IMR-90 (cell line): ENCODE measurements around the gene TELO2. TPM values are rescaled to one million over a fixed set of nuclear protein-coding genes. Genes with fewer than 3 reads are reported as not detected.
A peak's percentile ranks its signal among the peaks of the same experiment; 100 is the strongest.

Experiments
- ATAC-seq: fragments of 200-7000 bp; cut with Tn5 transposase; 2 replicates; pipeline ENCODE4 v1.9.1; 2020; ENCODE audit warnings: low read depth, mild to moderate bottlenecking, moderate library complexity
- BruUV-seq: library from RNA; stranded (reverse); fragments of 400-500 nt; replicated peaks from 2 replicates; lab custom pipeline; 2021; lab: Mats Ljungman, UMichigan
- CTCF ChIA-PET: fragments of 300-600 bp; formaldehyde crosslinking; extraction: SDS; loops from one replicate; lab custom pipeline; 2021; ENCODE audit warnings: antibody characterized with exemption; lab: Yijun Ruan, JAX
- POLR2A ChIA-PET: fragments of 300-600 bp; sonication (Branson Sonifier 250); formaldehyde crosslinking; loops from one replicate; lab custom pipeline; 2022; ENCODE audit warnings: antibody characterized with exemption; ENCODE audit not compliant: unreplicated experiment; lab: Charles Lee
- DNase-seq: peaks from one replicate; pipeline ENCODE4 v3.0.0; 2013
- H2AFZ ChIP-seq: replicated peaks from 2 replicates; pipeline ENCODE3; 2013; ENCODE audit warnings: low read length, mild to moderate bottlenecking; ENCODE audit not compliant: poor library complexity
- H2AK5ac ChIP-seq: 2 replicates; pipeline ENCODE4 v1.6.1; 2013; ENCODE audit warnings: low read depth, low read length, inconsistent platforms
- H2AK9ac ChIP-seq: replicated peaks from 2 replicates; pipeline ENCODE3; 2013; ENCODE audit warnings: mild to moderate bottlenecking, low read depth, low read length, moderate library complexity; ENCODE audit not compliant: poor library complexity
- H2BK120ac ChIP-seq: 2 replicates; pipeline ENCODE4 v1.6.1; 2013; ENCODE audit warnings: low read depth, low read length, inconsistent platforms
- H2BK15ac ChIP-seq: 3 replicates; pipeline ENCODE4 v1.6.1; 2013; ENCODE audit warnings: low read depth, low read length, inconsistent platforms
- H2BK20ac ChIP-seq: 2 replicates; pipeline ENCODE4 v1.6.1; 2013; ENCODE audit warnings: low read depth, mild to moderate bottlenecking, inconsistent platforms, low read length, moderate library complexity
- H2BK5ac ChIP-seq: 2 replicates; pipeline ENCODE4 v1.6.1; 2013; ENCODE audit warnings: mild to moderate bottlenecking, low read depth, low read length, inconsistent platforms; ENCODE audit not compliant: poor library complexity, severe bottlenecking
- H3K14ac ChIP-seq: replicated peaks from 2 replicates; pipeline ENCODE4 v1.6.1; 2013; ENCODE audit warnings: low read depth, low read length, inconsistent platforms
- H3K18ac ChIP-seq: 2 replicates; pipeline ENCODE4 v1.6.1; 2013; ENCODE audit warnings: low read depth, low read length, control low read depth
- H3K23ac ChIP-seq: 2 replicates; pipeline ENCODE4 v1.6.1; 2013; ENCODE audit warnings: low read depth, low read length, inconsistent platforms
- H3K27ac ChIP-seq: 2 replicates; pipeline ENCODE4 v1.5.1; 2013; ENCODE audit warnings: mild to moderate bottlenecking, control low read depth, low read length; ENCODE audit not compliant: insufficient read depth
- H3K27me3 ChIP-seq: 2 replicates; pipeline ENCODE4 v1.6.1; 2013; ENCODE audit warnings: low read length; ENCODE audit not compliant: control insufficient read depth, insufficient read depth
- H3K36me3 ChIP-seq: 2 replicates; pipeline ENCODE4 v1.6.1; 2013; ENCODE audit warnings: low read length, mixed read lengths; ENCODE audit not compliant: control insufficient read depth, insufficient read depth
- H3K4ac ChIP-seq: 2 replicates; pipeline ENCODE4 v1.6.1; 2013; ENCODE audit warnings: low read depth, low read length, inconsistent platforms
- H3K4me1 ChIP-seq: 2 replicates; pipeline ENCODE4 v1.6.1; 2013; ENCODE audit warnings: low read length, mixed read lengths; ENCODE audit not compliant: control insufficient read depth, insufficient read depth
- H3K4me2 ChIP-seq: 2 replicates; pipeline ENCODE4 v1.6.1; 2013; ENCODE audit warnings: low read depth, mild to moderate bottlenecking, control low read depth, low read length, moderate library complexity
- H3K4me3 ChIP-seq: 2 replicates; pipeline ENCODE4 v1.5.1; 2013; ENCODE audit warnings: low read depth, mild to moderate bottlenecking, control low read depth, low read length, moderate library complexity; ENCODE audit not compliant: insufficient read depth
- H3K56ac ChIP-seq: 2 replicates; pipeline ENCODE4 v1.6.1; 2013; ENCODE audit warnings: low read length, inconsistent platforms; ENCODE audit not compliant: insufficient read depth; ENCODE audit errors: extremely low read depth
- H3K79me1 ChIP-seq, 2 experiments: 2 replicates each; pipeline ENCODE4 v1.6.1; 2013; ENCODE audit warnings: low read length in 2 of 2, inconsistent platforms in 1 of 2, low read depth in 1 of 2
- H3K9ac ChIP-seq: 2 replicates; pipeline ENCODE4 v1.6.1; 2013; ENCODE audit warnings: low read depth, low read length, control low read depth
- H3K9me1 ChIP-seq: 2 replicates; pipeline ENCODE4 v1.6.1; 2013; ENCODE audit warnings: low read length, inconsistent platforms; ENCODE audit not compliant: insufficient read depth
- H3K9me3 ChIP-seq: 2 replicates; pipeline ENCODE4 v1.6.1; 2013; ENCODE audit warnings: low read length; ENCODE audit not compliant: control insufficient read depth, insufficient read depth
- H4K20me1 ChIP-seq: 2 replicates; pipeline ENCODE4 v1.6.1; 2013; ENCODE audit warnings: low read length, inconsistent platforms; ENCODE audit not compliant: insufficient read depth
- H4K5ac ChIP-seq: 2 replicates; pipeline ENCODE4 v1.6.1; 2013; ENCODE audit warnings: mild to moderate bottlenecking, low read depth, low read length, control low read depth
- H4K8ac ChIP-seq, 2 experiments: 2 replicates each; pipeline ENCODE4 v1.6.1; 2013; ENCODE audit warnings: low read depth in 2 of 2, low read length in 2 of 2, control low read depth in 1 of 2, inconsistent platforms in 1 of 2
- H4K91ac ChIP-seq: 2 replicates; pipeline ENCODE4 v1.6.1; 2013; ENCODE audit warnings: low read depth, low read length, inconsistent platforms; ENCODE audit not compliant: insufficient read depth
- BHLHE40 ChIP-seq: fragments of 150-350 bp; IDR thresholded peaks from 2 replicates; pipeline ENCODE4 v1.6.1; 2016; ENCODE audit warnings: mild to moderate bottlenecking, low read depth, low read length
- ELK1 ChIP-seq: fragments of 150-350 bp; IDR thresholded peaks from 2 replicates; pipeline ENCODE4 v1.6.1; 2016; ENCODE audit warnings: low read depth, mild to moderate bottlenecking, low read length, moderate library complexity, borderline replicate concordance
- FOS ChIP-seq: fragments of 150-350 bp; IDR thresholded peaks from 2 replicates; pipeline ENCODE4 v1.6.1; 2016; ENCODE audit warnings: low read depth, low read length
- MAFK ChIP-seq: IDR thresholded peaks from 2 replicates; pipeline ENCODE4 v1.6.1; 2012; ENCODE audit warnings: low read depth, low read length, improper control_type of control experiment
- MAZ ChIP-seq: IDR thresholded peaks from 2 replicates; pipeline ENCODE4 v1.6.1; 2012; ENCODE audit warnings: low read depth, mild to moderate bottlenecking, low read length, improper control_type of control experiment, moderate library complexity, borderline replicate concordance
- MXI1 ChIP-seq: IDR thresholded peaks from 2 replicates; pipeline ENCODE4 v1.6.1; 2012; ENCODE audit warnings: low read depth, mild to moderate bottlenecking, low read length, moderate library complexity, borderline replicate concordance
- NFE2L2 ChIP-seq: fragments of 150-350 bp; IDR thresholded peaks from 2 replicates; pipeline ENCODE4 v1.6.1; 2016; ENCODE audit warnings: low read depth, mild to moderate bottlenecking, low read length
- RAD21 ChIP-seq: IDR thresholded peaks from 2 replicates; pipeline ENCODE4 v1.6.1; 2012; ENCODE audit warnings: low read length, improper control_type of control experiment
- RCOR1 ChIP-seq: IDR thresholded peaks from 2 replicates; pipeline ENCODE4 v1.6.1; 2012; ENCODE audit warnings: mild to moderate bottlenecking, low read length, improper control_type of control experiment; ENCODE audit not compliant: insufficient replicate concordance
- RFX5 ChIP-seq: IDR thresholded peaks from 2 replicates; pipeline ENCODE4 v1.8.0; 2012; ENCODE audit warnings: low read depth, mild to moderate bottlenecking, low read length, moderate library complexity
- SMC3 ChIP-seq: fragments of 150-350 bp; IDR thresholded peaks from 2 replicates; pipeline ENCODE4 v1.6.1; 2016; ENCODE audit warnings: low read depth, mild to moderate bottlenecking, antibody characterized with exemption, low read length, moderate library complexity
- WGBS, 2 experiments: methylation state at CpG; one replicate each; pipeline versions ENCODE4 v1.1.5 to v1.1.7; 2013; ENCODE audit warnings: missing lambda C conversion rate in 2 of 2; ENCODE audit not compliant: insufficient read length in 1 of 2; ENCODE audit errors: extremely low coverage in 2 of 2; 5-methylcytosine and 5-hydroxymethylcytosine counted together
- dilution Hi-C: fragments of 300-500 bp; cut with HindIII; formaldehyde crosslinking; loops from one replicate; pipeline ENCODE4 v1.14.3; 2018; ENCODE audit warnings: low sequenced_read_pairs; ENCODE audit not compliant: unreplicated experiment
- in situ Hi-C: fragments of 300-500 bp; cut with MboI; formaldehyde crosslinking; loops from 3 replicates; pipeline ENCODE4 v1.14.3; 2019; ENCODE audit warnings: low sequenced_read_pairs, inconsistent platforms, mixed read lengths
- intact Hi-C: fragments of 100-400 bp; cut with micrococcal nuclease; formaldehyde crosslinking; loops from 2 replicates; pipeline ENCODE4 v1.10.0; 2022
- polyA plus RNA-seq, 3 experiments: library from polyadenylated mRNA; depleted of rRNA; stranded (reverse); fragments of >200 nt; gene quantifications; 2 replicates each; pipeline ENCODE4 v1.2.3, GENCODE V29; 2012; ENCODE audit warnings: low replicate concordance in 1 of 3
- total RNA-seq: library from RNA; depleted of rRNA; stranded (reverse); fragments of >200 nt; gene quantifications from 2 replicates; pipeline ENCODE4 v1.2.3, GENCODE V29; 2012

Gene TELO2
- total and polyA plus RNA-seq, 2 of the 4 experiments (the other 2 are of a cell fraction) = 6.6 to 26.6 TPM

DNA sequence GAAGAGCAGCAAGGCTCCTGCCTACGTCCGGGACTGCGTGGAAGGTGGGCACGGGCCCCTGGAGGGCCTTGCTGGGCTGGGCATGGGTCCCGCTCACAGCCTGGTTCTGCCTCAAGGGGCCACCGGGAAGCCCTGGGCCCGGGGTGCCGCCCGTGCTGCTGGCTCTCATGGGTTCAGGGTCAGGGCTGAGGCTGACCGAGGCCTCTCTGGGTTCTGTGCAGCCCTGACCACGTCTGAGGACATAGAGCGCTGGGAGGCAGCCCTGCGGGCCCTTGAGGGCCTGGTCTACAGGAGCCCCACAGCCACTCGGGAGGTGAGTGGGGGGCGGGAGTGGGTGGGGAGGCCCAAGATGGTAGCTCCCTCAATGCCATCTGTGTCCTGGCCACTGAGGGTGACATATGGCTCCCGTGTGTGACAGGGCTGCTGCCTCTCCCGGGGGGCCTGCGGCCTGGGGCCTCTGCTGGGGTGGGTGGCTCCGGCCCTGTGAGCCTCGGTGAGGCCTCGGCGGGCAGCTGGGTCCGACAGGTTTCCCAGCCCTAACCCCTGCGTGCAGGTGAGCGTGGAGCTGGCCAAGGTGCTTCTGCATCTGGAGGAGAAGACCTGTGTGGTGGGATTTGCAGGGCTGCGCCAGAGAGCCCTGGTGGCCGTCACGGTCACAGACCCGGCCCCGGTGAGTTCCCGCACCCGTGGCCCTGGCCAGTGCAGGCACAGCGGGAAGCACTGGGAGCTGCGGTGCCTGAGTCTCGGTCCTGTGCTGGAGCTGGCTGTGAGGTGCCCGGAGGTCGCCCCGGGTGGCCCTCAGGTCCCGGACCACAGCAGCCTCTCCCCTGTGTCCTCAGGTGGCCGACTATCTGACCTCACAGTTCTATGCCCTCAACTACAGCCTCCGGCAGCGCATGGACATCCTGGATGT is 9.2 kb downstream of the TELO2 start:
- TF ChIP-seq BHLHE40 (no peak), MXI1 (no peak), NFE2L2 (no peak), FOS (no peak), RFX5 (no peak), SMC3 (no peak), ELK1 (no peak), RCOR1 (no peak), MAFK (no peak), RAD21 (no peak), MAZ (no peak)
- Histone ChIP-seq H3K27ac (no peak overlapping the region), H3K9me3 (no peaks in the 10 kb centered on the region), H3K4me2 (no peak overlapping the region), H3K79me1 (0 out of 4 replicates have a peak, but pooled peaks cover 0 to 4% of the 10 kb centered on the region in 2 experiments), H3K23ac (no peak overlapping the region), H2AK5ac (no peak overlapping the region), H3K4me3 (no peak overlapping the region), H3K27me3 (no peaks in the 10 kb centered on the region), H4K8ac (no peak overlapping the region), H4K20me1 (no peaks in the 10 kb centered on the region), H2BK15ac (no peak overlapping the region), H3K14ac (no peak overlapping the region), H3K9me1 (no peaks in the 10 kb centered on the region), H3K9ac (no peak overlapping the region), H2AK9ac (peak overlapping the region; percentile 1), H2BK5ac (no peak overlapping the region), H2AFZ (peak overlapping the region; percentile 32), H3K4ac (no peak overlapping the region), H3K4me1 (no peaks in the 10 kb centered on the region), H4K91ac (no peak overlapping the region), H3K18ac (no peak overlapping the region), H3K56ac (no peak overlapping the region), H2BK120ac (no peak overlapping the region), H3K36me3 (peaks cover 50% of the 10 kb centered on the region), H4K5ac (no peak overlapping the region), H2BK20ac (no peak overlapping the region)
- ATAC-seq (no peak), DNase-seq (no peak)
- WGBS, 2 experiments = 97% methylated on average over 20 of the region's 42 CpGs; no CpG with 5 or more reads in 1 of the 2 experiments
- intact Hi-C loops (no loop called here), in situ Hi-C loops (no loop called here), dilution Hi-C loops (no loop called here)
- ChIA-PET POLR2A (no interaction called here), CTCF (interaction anchor here (0.6 kb wide), 1 partner anchor 31 kb away, joined by 3 read pairs; the partner anchor contains the start of gene TMEM204)
- no TSS peak for BruUV-seq
